Testis (tissue), 2 donors: ENCODE measurements around the gene CEACAM19.

Experiments used
- CTCF ChIP-seq, 3 experiments: fragments of 450-650 bp in 2 of 3; fragments of 200-600 bp in 1 of 3; sonication (generic) in 1 of 3; IDR thresholded peaks; one replicate each; pipeline ENCODE4 v1.5.1; 2016 to 2019; ENCODE audit warnings: antibody characterized with exemption in 3 of 3, mild to moderate bottlenecking in 2 of 3, moderate library complexity in 1 of 3
- POLR2A ChIP-seq: fragments of 450-650 bp; IDR thresholded peaks from one replicate; pipeline ENCODE4 v1.6.1; 2017; ENCODE audit warnings: antibody characterized with exemption, mild to moderate bottlenecking, moderate library complexity

- TF ChIP-seq CTCF (IDR thresholded peaks at IDR 0.05) (no peak), POLR2A (no peak)
Observed at GRCh38 chr19:44645407-44646048, 25.8 kb upstream of the CEACAM19 start.
